ENCODE measurements around the gene ZBED6.

GRCh38 chr1:203795441-203796235 lies at the start of gene ZBED6, which contains the start of gene ZC3H11A:
- TF ChIP-seq POLR2AphosphoS5 (IDR thresholded peaks at IDR 0.05; ENCODE audit: borderline replicate concordance, low read depth, low read length) (peak; percentile 76), EZH2 (IDR thresholded peaks at IDR 0.05) (no peak)

Data from SK-N-MC (cell line).